SU-DHL-6 (cell line): ENCODE data around the gene NSUN7.

Experiments
- H2AFZ ChIP-seq: fragments of 200-600 bp; sonication (generic); 2 replicates; pipeline ENCODE4 v1.6.1; 2014; ENCODE audit warnings: low read depth, mild to moderate bottlenecking, moderate library complexity, mixed read lengths, antibody characterized with exemption, low read length; ENCODE audit not compliant: severe bottlenecking
- H3F3A ChIP-seq: fragments of 200-600 bp; shearing (Covaris generic); 2 replicates; pipeline ENCODE4 v1.6.0; 2016; ENCODE audit warnings: antibody characterized with exemption, mild to moderate bottlenecking; ENCODE audit not compliant: insufficient read depth
- H3K27ac ChIP-seq: fragments of 200-600 bp; sonication (generic); 2 replicates; pipeline ENCODE4 v1.5.1; 2016; ENCODE audit warnings: low read depth, mild to moderate bottlenecking, low read length, moderate library complexity, mixed read lengths
- H3K27me3 ChIP-seq: fragments of 200-600 bp; sonication (generic), shearing (Covaris generic); 2 replicates; pipeline ENCODE4 v1.6.0; 2014; ENCODE audit warnings: mild to moderate bottlenecking, low read length
- H3K36me3 ChIP-seq: fragments of 200-600 bp; sonication (generic); 2 replicates; pipeline ENCODE4 v1.6.1; 2014; ENCODE audit warnings: mild to moderate bottlenecking, low read length, mixed read lengths
- H3K4me2 ChIP-seq: fragments of 300-600, 200-600 bp; shearing (Covaris generic), sonication (generic); 2 replicates; pipeline ENCODE4 v1.6.0; 2014; ENCODE audit warnings: low read length, low read depth, mild to moderate bottlenecking; ENCODE audit not compliant: poor library complexity, severe bottlenecking
- H3K4me3 ChIP-seq: fragments of 200-600 bp; sonication (generic); 2 replicates; pipeline ENCODE4 v1.5.1; 2014; ENCODE audit warnings: antibody characterized with exemption, low read length, mild to moderate bottlenecking, mixed read lengths; ENCODE audit not compliant: insufficient read depth, poor library complexity, severe bottlenecking
- H3K79me2 ChIP-seq: fragments of 200-600 bp; sonication (generic); 2 replicates; pipeline ENCODE4 v1.6.1; 2014; ENCODE audit warnings: mild to moderate bottlenecking, low read length, moderate library complexity; ENCODE audit not compliant: insufficient read depth
- H3K9ac ChIP-seq: fragments of 200-600 bp; sonication (generic); 2 replicates; pipeline ENCODE4 v1.7.0; 2014; ENCODE audit warnings: mild to moderate bottlenecking, low read length
- H3K9me2 ChIP-seq: fragments of 200-600 bp; sonication (generic); replicated peaks from 2 replicates; pipeline ENCODE4 v1.6.1; 2014; ENCODE audit warnings: low read length; ENCODE audit not compliant: insufficient read depth
- H3K9me3 ChIP-seq: fragments of 200-600 bp; sonication (generic); 2 replicates; pipeline ENCODE4 v1.6.1; 2014; ENCODE audit warnings: low read length, mixed read lengths; ENCODE audit not compliant: insufficient read depth
- H4K20me1 ChIP-seq: fragments of 200-600 bp; sonication (generic); 2 replicates; pipeline ENCODE4 v1.6.1; 2014; ENCODE audit warnings: low read depth, mild to moderate bottlenecking, antibody characterized with exemption, low read length, moderate library complexity, mixed read lengths
- EZH2phosphoT487 ChIP-seq: fragments of 200-600 bp; sonication (generic), shearing (Covaris generic); conservative IDR thresholded peaks from 2 replicates; pipeline ENCODE4 v1.6.1; 2018; ENCODE audit warnings: mild to moderate bottlenecking, antibody characterized with exemption, low read length, moderate library complexity, mixed read lengths
- TF ChIP-seq, protein P1 (sequence below): fragments of 200-600 bp; sonication (generic); IDR thresholded peaks from one replicate; pipeline ENCODE4 v1.5.1; 2017; ENCODE audit warnings: antibody characterized with exemption, mild to moderate bottlenecking, low read length, moderate library complexity; ENCODE audit not compliant: insufficient read depth, poor library complexity, severe bottlenecking

Gene NSUN7

DNA sequence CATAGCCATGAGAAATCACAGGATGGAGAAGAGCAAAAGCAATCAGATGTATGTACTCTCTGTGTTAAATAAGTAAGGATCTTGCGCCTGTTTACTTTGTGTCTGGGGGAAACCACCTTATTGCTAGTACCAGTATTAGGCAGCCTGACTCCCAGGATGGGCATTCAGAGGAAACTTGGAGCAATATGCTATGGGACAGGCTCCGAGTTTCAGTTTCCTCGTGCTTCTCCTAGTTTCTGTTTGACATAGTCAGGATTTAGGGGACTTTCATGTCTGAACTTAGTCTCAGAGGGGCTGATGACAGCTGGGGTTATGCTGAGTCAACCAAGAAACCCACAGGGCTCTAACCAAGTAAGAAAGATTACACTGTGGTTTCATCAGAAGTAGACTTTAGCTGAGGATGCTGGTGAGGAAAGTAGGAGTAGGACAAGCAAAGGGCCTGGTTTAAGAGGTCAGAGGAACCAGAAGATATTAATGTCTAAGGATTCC is 13.5 kb downstream of the NSUN7 start:
- Histone ChIP-seq H3K4me2 (no peak overlapping the region), H3K79me2 (no peaks in the 10 kb centered on the region), H2AFZ (no peak overlapping the region), H3K36me3 (no peaks in the 10 kb centered on the region), H3K27ac (no peak overlapping the region), H3K27me3 (no peaks in the 10 kb centered on the region), H3K9me2 (no peaks in the 10 kb centered on the region), H3F3A (no peaks in the 10 kb centered on the region), H3K9ac (no peak overlapping the region), H4K20me1 (no peaks in the 10 kb centered on the region), H3K9me3 (no peaks in the 10 kb centered on the region), H3K4me3 (no peak overlapping the region)
- no peak for TF ChIP-seq EZH2phosphoT487
- TF ChIP-seq, protein P1, sequence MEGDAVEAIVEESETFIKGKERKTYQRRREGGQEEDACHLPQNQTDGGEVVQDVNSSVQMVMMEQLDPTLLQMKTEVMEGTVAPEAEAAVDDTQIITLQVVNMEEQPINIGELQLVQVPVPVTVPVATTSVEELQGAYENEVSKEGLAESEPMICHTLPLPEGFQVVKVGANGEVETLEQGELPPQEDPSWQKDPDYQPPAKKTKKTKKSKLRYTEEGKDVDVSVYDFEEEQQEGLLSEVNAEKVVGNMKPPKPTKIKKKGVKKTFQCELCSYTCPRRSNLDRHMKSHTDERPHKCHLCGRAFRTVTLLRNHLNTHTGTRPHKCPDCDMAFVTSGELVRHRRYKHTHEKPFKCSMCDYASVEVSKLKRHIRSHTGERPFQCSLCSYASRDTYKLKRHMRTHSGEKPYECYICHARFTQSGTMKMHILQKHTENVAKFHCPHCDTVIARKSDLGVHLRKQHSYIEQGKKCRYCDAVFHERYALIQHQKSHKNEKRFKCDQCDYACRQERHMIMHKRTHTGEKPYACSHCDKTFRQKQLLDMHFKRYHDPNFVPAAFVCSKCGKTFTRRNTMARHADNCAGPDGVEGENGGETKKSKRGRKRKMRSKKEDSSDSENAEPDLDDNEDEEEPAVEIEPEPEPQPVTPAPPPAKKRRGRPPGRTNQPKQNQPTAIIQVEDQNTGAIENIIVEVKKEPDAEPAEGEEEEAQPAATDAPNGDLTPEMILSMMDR: no peak

DNA sequence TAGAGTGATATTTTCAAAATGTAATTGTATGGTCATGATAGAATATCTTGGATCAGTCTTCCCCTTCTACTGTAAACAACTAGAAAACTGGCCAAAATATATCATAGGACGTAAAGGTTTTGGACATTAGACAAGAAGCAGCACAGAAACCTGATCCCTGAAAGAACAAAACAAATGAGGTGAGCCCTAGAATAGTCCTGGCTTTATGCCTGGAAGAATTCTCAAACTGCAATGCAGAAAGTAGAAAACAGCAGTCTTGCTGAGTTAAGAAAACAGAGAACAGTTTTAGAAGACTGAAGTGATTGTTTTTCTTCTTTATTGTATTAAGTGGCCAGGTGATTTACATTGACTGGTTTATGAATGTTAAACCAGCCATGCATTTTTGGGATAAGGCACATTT is 19.5 kb downstream of the NSUN7 start:
- no peak overlapping the region for H2AFZ ChIP-seq
- H3K9me3 ChIP-seq: no peaks in the 10 kb centered on the region
- no peak overlapping the region for H3K4me3 ChIP-seq
- no peaks in the 10 kb centered on the region for H3K9me2 ChIP-seq
- H3F3A ChIP-seq: no peaks in the 10 kb centered on the region
- H3K79me2 ChIP-seq: no peaks in the 10 kb centered on the region
- no peak overlapping the region for H3K9ac ChIP-seq
- H3K4me2 ChIP-seq: no peak overlapping the region
- TF ChIP-seq, protein P1: no peak
- TF ChIP-seq EZH2phosphoT487: no peak
- H4K20me1 ChIP-seq: no peaks in the 10 kb centered on the region
- H3K27ac ChIP-seq: no peak overlapping the region
- H3K36me3 ChIP-seq: no peaks in the 10 kb centered on the region
- 0 out of 2 replicates have a peak, but pooled peaks cover 3% of the 10 kb centered on the region for H3K27me3 ChIP-seq

DNA sequence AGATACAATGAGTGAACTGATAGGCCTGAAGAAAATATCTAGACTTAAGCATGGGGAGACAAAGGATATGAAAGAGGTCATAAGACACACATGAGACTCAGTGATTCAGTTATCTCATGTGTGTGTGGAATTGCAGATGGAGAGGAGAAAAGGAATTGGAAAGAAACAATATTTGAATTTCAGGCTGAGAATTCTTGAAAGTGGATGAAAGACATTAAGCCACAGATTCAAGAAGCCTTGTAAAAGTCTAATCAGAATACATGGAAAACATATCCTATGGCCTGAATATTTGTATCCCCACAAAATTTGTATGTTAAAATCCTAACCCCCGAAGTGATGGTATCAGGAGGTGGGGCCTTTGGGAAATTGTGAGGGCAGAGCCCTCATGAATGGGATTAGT is 28.3 kb downstream of the NSUN7 start:
- TF ChIP-seq, protein P1: no peak
- no peak for TF ChIP-seq EZH2phosphoT487
- Histone ChIP-seq H3K9me2 (no peaks in the 10 kb centered on the region), H3K9ac (no peak overlapping the region), H3K9me3 (no peaks in the 10 kb centered on the region), H3K27ac (no peak overlapping the region), H3K79me2 (no peaks in the 10 kb centered on the region), H3K27me3 (no peaks in the 10 kb centered on the region), H3K36me3 (no peaks in the 10 kb centered on the region), H4K20me1 (no peaks in the 10 kb centered on the region), H3K4me2 (no peak overlapping the region), H3F3A (no peaks in the 10 kb centered on the region), H2AFZ (no peak overlapping the region), H3K4me3 (no peak overlapping the region)

DNA sequence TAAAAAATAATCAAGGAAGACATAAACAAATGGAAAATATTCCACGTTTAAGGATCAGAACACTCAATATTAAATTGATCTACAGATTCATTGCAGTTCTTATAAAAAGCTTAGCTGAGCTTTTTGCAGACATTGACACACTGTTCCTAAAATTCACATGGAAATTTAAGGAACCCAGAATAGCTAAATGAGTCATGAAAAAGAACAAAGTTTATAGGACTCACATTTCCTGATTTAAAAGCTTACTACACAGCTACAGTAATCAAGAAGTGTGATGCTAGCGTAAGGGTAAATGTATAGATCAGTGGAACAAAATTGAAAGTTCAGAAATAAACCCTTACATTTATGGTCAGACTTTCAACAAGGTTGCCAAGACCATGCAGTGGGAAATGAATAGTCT is 33.1 kb downstream of the NSUN7 start:
- no peaks in the 10 kb centered on the region for H3K9me2 ChIP-seq
- no peak for TF ChIP-seq EZH2phosphoT487
- TF ChIP-seq, protein P1: no peak
- no peak overlapping the region for H2AFZ ChIP-seq
- no peak overlapping the region for H3K4me2 ChIP-seq
- H3K4me3 ChIP-seq: no peak overlapping the region
- no peak overlapping the region for H3K9ac ChIP-seq
- no peaks in the 10 kb centered on the region for H3K27me3 ChIP-seq
- H4K20me1 ChIP-seq: no peaks in the 10 kb centered on the region
- no peaks in the 10 kb centered on the region for H3K9me3 ChIP-seq
- no peaks in the 10 kb centered on the region for H3K36me3 ChIP-seq
- no peak overlapping the region for H3K27ac ChIP-seq
- H3F3A ChIP-seq: no peaks in the 10 kb centered on the region
- no peaks in the 10 kb centered on the region for H3K79me2 ChIP-seq
